Activated CD4-positive, alpha-beta T cell treated with anti-CD3 and anti-CD28 coated beads, Interleukin-2, amount 10 ng/mL, durations not matched to agents 7 days and 5 days (primary cell): ENCODE data around the gene PLXDC1. TPM values are rescaled to one million over a fixed set of nuclear protein-coding genes. Genes with fewer than 3 reads are reported as not detected.
"Not testable (repeated sequence)": the region's sequence is repeated elsewhere in the genome, so short reads cannot be mapped to it uniquely, and the experiment has no call there.

Experiments
- CTCF ChIA-PET: fragments of 350-600 bp; sonication (Branson Sonifier 250); formaldehyde crosslinking; loops from one replicate; lab custom pipeline; 2021; ENCODE audit warnings: antibody characterized with exemption; lab: Charles Lee
- POLR2A ChIA-PET: fragments of 350-600 bp; sonication (Branson Sonifier 250); formaldehyde crosslinking; loops from one replicate; lab custom pipeline; 2021; ENCODE audit warnings: antibody characterized with exemption; lab: Charles Lee
- DNase-seq: peaks from one replicate; pipeline ENCODE4 v3.0.0-alpha.2; 2020
- H3K27ac Mint-ChIP-seq: one replicate; pipeline ENCODE4 v1.8.0; 2021; ENCODE audit warnings: mild to moderate bottlenecking, moderate library complexity, mixed read lengths
- H3K27me3 Mint-ChIP-seq: one replicate; pipeline ENCODE4 v1.8.0; 2021; ENCODE audit warnings: mixed read lengths
- H3K36me3 Mint-ChIP-seq: one replicate; pipeline ENCODE4 v1.8.0; 2021; ENCODE audit warnings: low read depth, mixed read lengths
- H3K4me1 Mint-ChIP-seq: one replicate; pipeline ENCODE4 v1.8.0; 2021; ENCODE audit warnings: mixed read lengths
- H3K4me3 Mint-ChIP-seq: one replicate; pipeline ENCODE4 v1.8.0; 2021; ENCODE audit warnings: mild to moderate bottlenecking, moderate library complexity, mixed read lengths
- H3K9me3 Mint-ChIP-seq: one replicate; pipeline ENCODE4 v1.8.0; 2021; ENCODE audit warnings: mixed read lengths
- total RNA-seq, 2 experiments: library from RNA; stranded (reverse); gene quantifications; one replicate each; pipeline ENCODE4 v1.2.3, GENCODE V29; 2021

PLXDC1 gene
- total RNA-seq, 2 experiments from 2014 or later, result 6.0 to 6.3 TPM

DNA sequence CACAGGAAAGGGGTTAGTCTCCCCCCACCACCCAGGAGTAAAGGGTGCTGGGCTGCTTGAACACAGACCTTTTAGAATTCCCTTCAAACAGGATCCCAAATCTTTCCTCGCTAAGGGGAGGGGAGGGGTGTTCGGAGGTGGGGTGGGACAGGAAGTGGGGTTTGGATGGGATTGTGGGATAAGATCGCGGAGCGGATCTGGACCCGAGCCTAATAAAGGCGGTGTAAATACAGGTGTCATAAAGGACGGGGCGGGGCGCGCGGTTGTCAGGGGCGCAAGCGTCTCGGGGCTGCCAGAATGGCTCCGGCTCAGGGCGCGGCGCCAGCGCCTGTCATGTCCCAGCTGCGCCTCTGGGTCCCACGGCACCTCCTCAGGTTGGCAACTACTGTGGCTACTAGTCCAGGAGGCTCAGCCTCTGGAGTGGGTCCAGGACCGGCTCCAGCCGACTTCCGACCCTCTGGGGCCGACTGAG is 124.4 kb downstream of the PLXDC1 start:
- ChIA-PET CTCF (interaction anchor here (1.7 kb wide), 1 partner anchor 10 kb away, joined by 3 read pairs; no protein-coding TSS in a partner anchor), POLR2A (no interaction called here)
- Mint-ChIP-seq H3K36me3 (no peaks in the 10 kb centered on the region), H3K9me3 (no peaks in the 10 kb centered on the region), H3K27ac (no peak overlapping the region), H3K4me3 (no peak overlapping the region), H3K27me3 (peaks cover 20% of the 10 kb centered on the region), H3K4me1 (peaks cover 7% of the 10 kb centered on the region)
- DNase-seq, result no peak

DNA sequence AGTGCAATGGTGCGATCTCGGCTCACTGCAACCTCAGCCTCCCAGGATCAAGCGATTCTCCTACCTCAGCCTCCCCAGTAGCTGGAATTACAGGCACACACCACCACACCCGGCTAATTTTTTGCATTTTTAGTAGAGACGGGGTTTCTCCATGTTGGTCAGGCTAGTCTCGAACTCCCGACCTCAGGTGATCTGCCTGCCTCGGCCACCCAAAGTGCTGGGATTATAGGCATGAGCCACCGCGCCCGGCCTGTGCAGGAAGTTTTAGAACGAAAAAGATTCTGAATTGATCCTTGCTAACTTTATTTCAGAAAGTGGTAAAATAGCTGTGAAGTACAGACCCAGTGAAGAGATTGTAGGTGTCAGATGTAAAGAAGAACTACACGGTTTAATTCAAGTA is 125.1 kb downstream of the PLXDC1 start:
- POLR2A ChIA-PET, H3K36me3 Mint-ChIP-seq, H3K4me1 Mint-ChIP-seq, H3K9me3 Mint-ChIP-seq, H3K4me3 Mint-ChIP-seq, H3K27ac Mint-ChIP-seq, CTCF ChIA-PET, DNase-seq: not testable (repeated sequence)
- H3K27me3 Mint-ChIP-seq, result peaks cover 20% of the 10 kb centered on the region

DNA sequence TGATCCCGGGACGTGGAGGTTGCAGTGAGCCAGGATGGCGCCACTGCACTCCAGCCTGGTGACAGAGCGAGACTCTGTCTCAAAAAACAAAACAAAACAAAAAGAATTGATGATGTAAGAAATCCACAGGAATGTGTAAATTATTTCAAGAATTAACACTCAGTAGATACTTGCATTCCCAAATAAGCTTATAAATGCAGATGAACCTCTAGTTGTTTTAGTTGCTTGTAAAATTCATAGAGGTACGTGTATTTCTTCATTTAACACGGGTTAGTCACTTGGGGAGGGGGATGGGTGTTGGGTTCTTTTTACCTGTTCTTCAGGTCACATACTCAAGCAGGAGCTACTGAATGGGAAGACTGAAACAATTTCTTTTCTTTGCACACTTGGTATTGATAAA is 128.5 kb downstream of the PLXDC1 start:
- CTCF ChIA-PET, result no interaction called here

DNA sequence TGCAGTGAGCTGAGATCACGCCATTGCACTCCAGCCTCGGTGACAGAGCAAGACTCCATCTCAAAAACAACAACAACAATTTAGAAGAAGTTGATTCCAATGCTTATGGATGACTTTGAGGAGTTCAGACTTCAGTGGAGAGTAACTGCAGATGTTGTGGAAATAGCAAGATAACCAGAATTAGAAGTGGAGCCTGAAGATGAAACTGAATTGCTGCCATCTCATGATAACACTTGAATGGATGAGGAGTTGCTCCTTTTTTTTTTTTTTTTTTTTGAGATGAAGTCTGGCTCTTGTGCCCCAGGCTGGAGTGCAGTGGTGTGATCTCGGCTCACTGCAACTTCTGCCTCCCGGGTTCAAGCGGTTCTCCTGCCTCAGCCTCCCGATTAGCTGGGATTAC is 131.4 kb downstream of the PLXDC1 start:
- not testable (repeated sequence) for H3K9me3 Mint-ChIP-seq, H3K4me3 Mint-ChIP-seq, H3K36me3 Mint-ChIP-seq, DNase-seq, H3K27me3 Mint-ChIP-seq, H3K27ac Mint-ChIP-seq
- H3K4me1 Mint-ChIP-seq, result peaks cover 31% of the 10 kb centered on the region
- ChIA-PET CTCF (interaction anchor here (0.7 to 1.4 kb wide), 2 partner anchors 9 to 366 kb away, joined by 3 to 4 read pairs; no protein-coding TSS in a partner anchor), POLR2A (interaction anchor here (0.8 kb wide), 1 partner anchor 174 kb away, joined by 3 read pairs; no protein-coding TSS in a partner anchor)

More for the DNA sequence above, 128.5 kb downstream of the PLXDC1 start:
- Mint-ChIP-seq H3K27me3 (peaks cover 20% of the 10 kb centered on the region), H3K4me3 (no peak overlapping the region), H3K36me3 (no peaks in the 10 kb centered on the region), H3K9me3 (no peaks in the 10 kb centered on the region), H3K27ac (no peak overlapping the region), H3K4me1 (peaks cover 21% of the 10 kb centered on the region)
- POLR2A ChIA-PET, result no interaction called here
- DNase-seq, result no peak

DNA sequence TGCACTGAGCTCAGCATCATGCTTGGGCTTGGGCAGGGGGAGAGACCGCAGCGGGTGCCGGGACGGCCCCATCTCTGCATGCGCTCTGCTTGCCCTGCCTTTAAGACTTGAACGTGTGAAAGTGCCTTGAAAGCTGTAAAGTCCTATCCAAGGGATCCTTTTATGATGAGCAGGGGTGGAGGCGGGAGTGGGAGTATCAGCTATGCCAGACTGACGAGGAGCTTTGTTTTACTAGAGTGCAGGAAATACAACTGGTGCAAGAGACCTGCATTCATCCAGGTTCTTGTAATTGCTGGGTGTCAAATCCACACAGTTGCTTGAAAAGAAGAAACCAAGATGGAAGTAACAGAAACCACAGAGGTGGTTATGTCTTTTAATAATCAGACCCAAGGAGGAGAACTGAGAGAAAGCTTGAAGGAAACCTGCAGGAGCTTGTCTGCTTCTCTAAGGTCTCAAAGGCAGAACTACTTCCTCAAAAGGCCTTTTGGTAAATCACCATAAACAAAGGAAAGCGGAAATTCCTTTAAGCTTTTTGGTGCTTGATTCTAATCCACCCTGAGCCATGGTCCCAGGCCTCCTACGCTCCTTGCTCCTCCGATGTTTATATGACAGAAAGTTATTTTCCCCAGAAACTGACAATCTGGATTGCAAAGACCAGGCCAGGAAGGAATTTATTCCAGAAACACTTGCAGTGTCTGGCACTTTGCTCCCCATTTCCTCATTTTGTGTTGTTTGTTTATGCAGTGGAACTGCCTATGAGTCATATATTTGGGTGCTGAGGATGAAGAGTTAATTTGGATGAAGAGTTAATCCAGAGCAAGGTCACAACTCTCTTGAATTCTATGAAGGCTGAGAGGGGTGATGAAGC is 132.9 kb downstream of the PLXDC1 start:
- Mint-ChIP-seq H3K4me3 (no peak overlapping the region), H3K36me3 (no peaks in the 10 kb centered on the region), H3K27ac (peak overlapping the region; percentile 71), H3K27me3 (no peaks in the 10 kb centered on the region), H3K9me3 (no peaks in the 10 kb centered on the region), H3K4me1 (peaks cover 31% of the 10 kb centered on the region)
- ChIA-PET CTCF (interaction anchor here (0.7 to 1.8 kb wide), 7 partner anchors 9 to 146 kb away, joined by 3 to 5 read pairs (median 4); no protein-coding TSS in a partner anchor), POLR2A (interaction anchor here (0.5 kb wide), 1 partner anchor 37 kb away, joined by 3 read pairs; no protein-coding TSS in a partner anchor)
- no peak for DNase-seq

DNA sequence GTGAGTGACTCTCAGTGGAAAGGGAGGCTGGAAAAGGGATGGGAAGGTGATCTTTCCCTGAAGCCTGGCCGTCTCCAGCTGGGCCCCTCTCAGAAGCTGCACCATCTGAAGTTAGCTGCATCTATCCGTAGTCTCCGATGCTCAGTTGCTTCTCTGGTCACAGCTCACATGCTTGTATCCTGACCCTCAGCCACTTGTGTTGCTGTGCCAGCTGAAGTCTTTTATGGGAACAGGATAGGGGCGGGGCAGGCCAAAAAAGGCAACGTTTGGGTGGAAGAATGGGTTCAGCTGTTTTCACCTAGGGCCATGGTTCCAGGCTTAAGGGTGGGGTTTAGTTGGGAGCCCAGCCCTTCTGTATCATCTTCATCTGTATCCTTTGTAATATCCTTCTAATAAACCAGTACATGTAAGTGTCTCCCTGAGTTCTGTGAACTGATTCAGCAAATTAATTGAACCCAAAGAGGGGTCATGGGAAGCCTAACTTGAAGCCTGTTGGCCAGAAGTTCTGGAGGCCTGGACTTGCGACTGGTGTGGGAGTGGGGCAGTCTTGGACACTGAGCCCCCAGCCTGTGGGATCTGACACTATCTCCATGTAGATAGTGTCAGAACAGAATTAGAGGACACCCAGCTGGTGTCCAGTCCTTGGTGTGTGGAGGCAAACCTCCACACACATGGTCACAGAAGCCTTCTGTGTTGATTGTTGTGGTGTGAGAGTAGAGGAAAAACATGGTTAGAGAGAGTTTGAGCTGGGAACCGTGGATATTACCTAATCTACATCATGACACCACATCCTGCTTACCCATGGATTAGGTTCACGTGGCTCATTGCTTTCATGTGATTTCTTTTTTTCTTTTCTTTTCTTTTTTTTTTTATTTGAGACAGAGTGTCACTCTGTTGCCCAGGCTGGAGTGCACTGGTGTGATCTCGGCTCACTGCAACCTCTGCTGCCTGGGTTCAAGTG is 135.0 kb downstream of the PLXDC1 start:
- ChIA-PET POLR2A (interaction anchor here (0.6 kb wide), 1 partner anchor 33 kb away, joined by 6 read pairs; no protein-coding TSS in a partner anchor), CTCF (interaction anchor here (0.6 to 1.2 kb wide), 6 partner anchors 11 to 190 kb away, joined by 3 to 4 read pairs (median 3); no protein-coding TSS in a partner anchor)
- Mint-ChIP-seq H3K4me1 (peaks cover 31% of the 10 kb centered on the region), H3K36me3 (no peaks in the 10 kb centered on the region), H3K27me3 (no peaks in the 10 kb centered on the region), H3K27ac (peak overlapping the region; percentile 74), H3K4me3 (no peak overlapping the region), H3K9me3 (no peaks in the 10 kb centered on the region)
- peak; percentile 45 for DNase-seq

DNA sequence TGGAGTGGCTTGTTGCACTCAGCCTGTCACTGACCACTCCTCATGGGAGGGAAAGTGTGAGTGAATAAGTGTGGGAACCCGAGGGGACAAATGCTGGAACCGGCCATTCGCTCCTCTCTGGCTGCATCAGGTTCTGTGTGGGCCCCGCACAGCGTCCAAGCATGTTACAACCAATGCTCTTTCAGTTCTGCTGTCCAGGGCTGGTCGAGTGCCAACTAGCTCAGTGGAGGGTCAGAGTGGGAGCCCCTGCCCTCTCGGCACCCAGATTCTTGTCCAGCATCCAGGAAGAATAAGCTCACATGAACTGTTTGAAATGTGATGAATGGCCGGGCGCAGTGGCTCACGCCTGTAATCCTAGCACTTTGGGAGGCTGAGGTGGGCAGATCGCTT is 135.9 kb downstream of the PLXDC1 start:
- H3K4me1 Mint-ChIP-seq, result peaks cover 31% of the 10 kb centered on the region
- H3K27ac Mint-ChIP-seq, result peak overlapping the region; percentile 25
- no peak for DNase-seq
- H3K4me3 Mint-ChIP-seq, result no peak overlapping the region
- H3K36me3 Mint-ChIP-seq, result no peaks in the 10 kb centered on the region
- H3K9me3 Mint-ChIP-seq, result no peaks in the 10 kb centered on the region
- ChIA-PET CTCF (interaction anchor here (0.6 to 1.1 kb wide), 2 partner anchors 15 to 41 kb away, joined by 3 read pairs; no protein-coding TSS in a partner anchor), POLR2A (no interaction called here)
- no peaks in the 10 kb centered on the region for H3K27me3 Mint-ChIP-seq

DNA sequence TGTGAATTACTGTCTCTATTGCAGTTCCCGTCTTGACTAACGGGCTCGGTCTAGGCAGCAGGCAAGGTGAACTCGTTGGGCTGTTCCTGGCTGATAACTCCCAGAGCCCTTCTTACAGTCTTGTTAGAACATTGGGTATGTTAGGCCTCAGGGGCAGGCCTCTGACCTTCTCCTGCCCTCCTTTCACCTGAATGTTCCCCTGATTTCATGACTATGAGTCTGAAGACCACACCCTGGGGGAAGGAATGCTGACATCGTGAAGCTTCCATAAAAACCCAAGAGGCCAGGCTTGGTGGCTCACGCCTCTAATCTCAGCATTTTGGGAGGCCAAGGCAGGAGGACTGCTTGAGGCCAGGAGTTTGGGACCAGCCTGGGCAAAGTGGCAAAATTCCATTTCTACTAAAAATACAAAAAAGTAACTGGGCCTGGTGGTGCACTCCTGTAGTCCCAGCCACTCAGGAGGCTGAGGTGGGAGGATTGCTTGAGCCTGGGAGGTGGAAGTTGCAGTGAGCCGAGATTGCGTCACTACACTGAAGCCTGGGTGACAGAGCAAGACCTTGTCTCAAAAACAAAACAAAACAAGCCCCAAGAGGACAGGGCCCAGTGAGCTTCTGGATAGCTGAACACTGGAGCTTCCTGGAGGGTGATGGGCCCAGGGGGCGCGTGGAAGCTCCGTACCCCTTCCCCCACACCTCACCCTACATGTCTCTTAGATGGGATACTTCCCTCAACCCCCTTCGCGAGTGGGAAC is 136.5 kb downstream of the PLXDC1 start:
- Mint-ChIP-seq H3K27me3 (no peaks in the 10 kb centered on the region), H3K9me3 (no peaks in the 10 kb centered on the region), H3K4me3 (no peak overlapping the region), H3K36me3 (no peaks in the 10 kb centered on the region), H3K27ac (peak overlapping the region; percentile 25), H3K4me1 (peaks cover 31% of the 10 kb centered on the region)
- CTCF ChIA-PET, result interaction anchor here (0.6 to 1.1 kb wide), 2 partner anchors 16 to 42 kb away, joined by 3 read pairs; no protein-coding TSS in a partner anchor
- DNase-seq, result no peak
- POLR2A ChIA-PET, result no interaction called here

DNA sequence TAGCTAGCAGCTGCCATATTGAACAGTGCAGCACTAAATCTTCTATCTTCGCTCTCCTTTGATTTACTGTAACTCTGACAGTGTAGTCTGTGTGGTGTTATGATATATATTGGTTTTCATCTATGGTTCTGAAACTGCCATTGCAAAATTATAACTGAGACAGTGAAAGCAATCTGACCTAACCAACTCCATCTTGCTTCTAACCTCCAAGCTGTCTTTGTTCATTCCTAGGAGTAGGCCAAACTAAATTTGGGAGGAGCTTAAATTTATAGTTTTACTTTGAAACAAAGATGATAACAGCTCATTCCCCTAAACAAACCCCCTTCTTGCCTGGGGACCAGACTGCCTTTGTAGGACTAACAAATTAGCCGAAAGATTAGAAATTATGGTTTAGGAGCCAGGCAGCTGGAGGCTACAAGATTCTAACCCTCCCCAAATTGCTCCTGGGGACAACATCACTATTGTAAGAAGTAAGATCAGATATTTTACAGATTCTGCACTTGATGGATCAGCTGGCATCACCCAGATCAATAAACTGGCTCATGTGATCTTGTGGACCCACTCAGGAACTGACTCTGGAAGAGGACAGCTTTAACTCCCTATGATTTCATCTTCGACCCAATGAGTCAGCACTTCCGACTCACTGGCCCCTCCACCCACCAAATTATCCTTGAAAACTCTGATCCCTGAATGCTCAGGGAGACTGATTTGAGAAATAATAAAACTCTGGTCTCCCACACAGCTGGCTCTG is 137.2 kb downstream of the PLXDC1 start:
- Mint-ChIP-seq H3K36me3 (no peaks in the 10 kb centered on the region), H3K4me3 (no peak overlapping the region), H3K9me3 (no peaks in the 10 kb centered on the region), H3K27ac (no peak overlapping the region), H3K4me1 (peaks cover 31% of the 10 kb centered on the region), H3K27me3 (no peaks in the 10 kb centered on the region)
- no peak for DNase-seq
- CTCF ChIA-PET, result no interaction called here
- POLR2A ChIA-PET, result interaction anchor here (0.6 kb wide), 1 partner anchor 73 kb away, joined by 4 read pairs; no protein-coding TSS in a partner anchor
